ENCODE measurements around the gene FRS2. TPM values are rescaled to one million over a fixed set of nuclear protein-coding genes. Genes with fewer than 3 reads are reported as not detected.

FRS2 gene
- total RNA-seq, 2 donors from 2014 or later, result 4.9 to 14.3 TPM

DNA sequence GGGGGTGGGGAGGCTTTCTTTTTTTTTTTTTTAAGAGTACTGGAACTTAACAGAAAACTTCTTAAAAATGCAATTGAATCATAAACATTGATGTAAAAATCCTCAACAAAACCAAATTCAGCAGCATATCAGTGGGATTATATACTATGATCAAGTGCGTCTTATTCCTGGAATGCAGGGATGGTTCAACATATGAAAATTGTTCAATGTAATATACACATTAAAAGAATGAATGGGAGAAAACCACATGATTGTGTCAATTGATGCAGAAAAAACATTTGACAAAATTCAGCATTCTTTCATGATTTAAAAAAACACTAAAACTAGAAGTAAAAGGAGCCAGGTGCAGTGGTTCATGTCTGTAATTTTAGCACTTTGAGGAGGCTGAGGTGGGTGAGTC is 73.9 kb downstream of the FRS2 start:
- H3K36me3 ChIP-seq (replicated peaks in 1 of 2; ENCODE audit: insufficient read depth in 1 of 2, low read depth in 2 of 2), result no peaks in the 10 kb centered on the region
- intact Hi-C loops (cut with DNase I), result no loop called here
- H3K4me3 ChIP-seq, result no peak overlapping the region
- no peaks in the 10 kb centered on the region for H3K4me1 ChIP-seq
- WGBS, 2 donors, result 93 to 96% methylated on average over 1 of the region's 1 CpG
- no peak for ATAC-seq
- TF ChIP-seq POLR2A (IDR thresholded peaks at IDR 0.05), result no peak
- TF ChIP-seq, protein P1, sequence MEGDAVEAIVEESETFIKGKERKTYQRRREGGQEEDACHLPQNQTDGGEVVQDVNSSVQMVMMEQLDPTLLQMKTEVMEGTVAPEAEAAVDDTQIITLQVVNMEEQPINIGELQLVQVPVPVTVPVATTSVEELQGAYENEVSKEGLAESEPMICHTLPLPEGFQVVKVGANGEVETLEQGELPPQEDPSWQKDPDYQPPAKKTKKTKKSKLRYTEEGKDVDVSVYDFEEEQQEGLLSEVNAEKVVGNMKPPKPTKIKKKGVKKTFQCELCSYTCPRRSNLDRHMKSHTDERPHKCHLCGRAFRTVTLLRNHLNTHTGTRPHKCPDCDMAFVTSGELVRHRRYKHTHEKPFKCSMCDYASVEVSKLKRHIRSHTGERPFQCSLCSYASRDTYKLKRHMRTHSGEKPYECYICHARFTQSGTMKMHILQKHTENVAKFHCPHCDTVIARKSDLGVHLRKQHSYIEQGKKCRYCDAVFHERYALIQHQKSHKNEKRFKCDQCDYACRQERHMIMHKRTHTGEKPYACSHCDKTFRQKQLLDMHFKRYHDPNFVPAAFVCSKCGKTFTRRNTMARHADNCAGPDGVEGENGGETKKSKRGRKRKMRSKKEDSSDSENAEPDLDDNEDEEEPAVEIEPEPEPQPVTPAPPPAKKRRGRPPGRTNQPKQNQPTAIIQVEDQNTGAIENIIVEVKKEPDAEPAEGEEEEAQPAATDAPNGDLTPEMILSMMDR (IDR thresholded peaks at IDR 0.05), result no peak
- H3K9me3 ChIP-seq, result no peaks in the 10 kb centered on the region
- H3K27ac ChIP-seq, result no peak overlapping the region
- no peaks in the 10 kb centered on the region for H3K27me3 ChIP-seq
- no peak for DNase-seq

DNA sequence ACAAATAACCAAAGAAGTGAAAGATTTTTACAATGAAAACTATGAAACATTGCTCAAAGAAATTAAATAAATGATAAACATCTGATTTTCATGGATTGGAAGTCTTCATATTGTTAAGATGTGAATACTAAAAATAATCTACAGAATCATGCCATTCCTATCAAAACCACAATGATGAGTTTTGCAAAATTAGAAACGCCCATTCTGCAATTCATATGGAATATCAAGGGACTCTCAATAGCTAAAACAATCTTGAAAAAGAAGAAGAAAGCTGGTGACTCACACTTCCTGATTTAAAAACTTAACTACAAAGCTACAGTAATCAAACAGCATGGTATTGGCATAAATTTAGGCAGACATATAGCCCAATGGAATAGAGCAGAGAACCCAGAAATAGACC is 74.9 kb downstream of the FRS2 start:
- intact Hi-C loops (cut with DNase I), result no loop called here
- H3K9me3 ChIP-seq, result no peaks in the 10 kb centered on the region
- no peak overlapping the region for H3K4me3 ChIP-seq
- H3K4me1 ChIP-seq, result no peaks in the 10 kb centered on the region
- no peaks in the 10 kb centered on the region for H3K36me3 ChIP-seq (replicated peaks in 1 of 2; ENCODE audit: insufficient read depth in 1 of 2, low read depth in 2 of 2)
- no peak for DNase-seq
- 75 to 89% methylated on average over 1 of the region's 1 CpG for WGBS, 2 donors
- no peaks in the 10 kb centered on the region for H3K27me3 ChIP-seq
- TF ChIP-seq POLR2A (IDR thresholded peaks at IDR 0.05), result no peak
- TF ChIP-seq, protein P1 (IDR thresholded peaks at IDR 0.05), result no peak
- H3K27ac ChIP-seq, result no peak overlapping the region
- no peak for ATAC-seq

DNA sequence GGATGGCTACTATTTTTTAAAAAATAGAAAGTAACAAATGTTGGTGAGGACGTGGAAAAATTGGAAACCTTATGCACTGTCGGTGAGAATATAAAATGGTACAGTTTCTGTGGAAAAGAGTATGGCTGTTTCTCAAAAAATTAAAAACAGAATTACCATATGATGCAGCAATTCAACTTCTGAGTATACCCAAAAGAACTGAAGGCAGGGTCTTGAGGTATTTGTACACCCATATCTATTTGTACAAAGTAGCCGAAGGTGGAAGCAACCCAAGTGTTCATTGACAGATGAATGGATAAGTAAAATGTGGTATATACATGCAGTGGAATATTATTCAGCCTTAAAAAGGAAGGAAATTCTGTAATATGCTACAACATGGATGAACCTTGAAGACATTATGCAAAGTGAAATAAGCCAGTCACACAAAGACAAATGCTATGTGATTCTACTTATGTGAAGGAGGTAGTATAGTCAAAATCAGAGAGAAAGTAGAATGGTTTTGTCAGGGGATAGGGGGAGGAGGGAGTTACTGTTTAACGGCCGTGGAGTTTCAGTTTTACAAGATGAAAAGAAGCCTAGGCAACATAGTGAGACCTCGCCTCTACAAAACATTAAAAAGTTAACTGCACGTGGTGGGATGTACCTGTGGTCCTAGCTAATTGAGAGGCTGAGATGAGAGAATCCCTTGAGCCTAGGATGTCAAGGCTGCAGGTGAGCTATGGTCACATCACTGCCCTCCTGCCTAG is 76.7 kb downstream of the FRS2 start:
- no peaks in the 10 kb centered on the region for H3K27me3 ChIP-seq
- no peak overlapping the region for H3K4me3 ChIP-seq
- DNase-seq, result no peak
- H3K9me3 ChIP-seq, result no peaks in the 10 kb centered on the region
- H3K27ac ChIP-seq, result no peak overlapping the region
- 89 to 94% methylated on average over 7 of the region's 7 CpGs for WGBS, 2 donors
- H3K36me3 ChIP-seq (replicated peaks in 1 of 2; ENCODE audit: insufficient read depth in 1 of 2, low read depth in 2 of 2), result no peaks in the 10 kb centered on the region
- TF ChIP-seq, protein P1 (IDR thresholded peaks at IDR 0.05), result no peak
- no peak for TF ChIP-seq POLR2A (IDR thresholded peaks at IDR 0.05)
- ATAC-seq, result no peak
- no peaks in the 10 kb centered on the region for H3K4me1 ChIP-seq
- intact Hi-C loops (cut with DNase I), result no loop called here

DNA sequence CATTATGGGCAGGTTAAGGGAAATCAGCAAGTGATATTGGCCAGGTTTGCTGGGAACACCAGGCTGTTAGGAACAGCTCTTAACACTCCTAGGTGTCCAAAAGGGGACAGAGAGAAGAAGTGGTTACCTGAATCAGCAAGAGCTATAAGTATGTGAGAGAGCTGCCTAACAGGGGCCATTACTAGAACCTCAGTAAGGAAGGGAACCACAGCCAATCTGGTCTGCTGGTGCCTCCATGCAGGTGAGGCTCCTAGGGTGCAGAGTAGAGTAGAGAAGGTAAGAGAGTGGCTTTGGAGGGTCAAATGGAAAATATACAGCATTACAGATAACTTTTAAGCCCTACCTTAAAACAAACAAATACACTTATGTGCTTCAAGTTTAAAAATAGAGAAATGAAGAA is 78.5 kb downstream of the FRS2 start:
- TF ChIP-seq, protein P1 (IDR thresholded peaks at IDR 0.05), result no peak
- no peak for TF ChIP-seq POLR2A (IDR thresholded peaks at IDR 0.05)
- ATAC-seq, result no peak
- Histone ChIP-seq H3K27ac (no peak overlapping the region), H3K9me3 (no peaks in the 10 kb centered on the region), H3K27me3 (no peaks in the 10 kb centered on the region), H3K36me3 (replicated peaks in 1 of 2; ENCODE audit: insufficient read depth in 1 of 2, low read depth in 2 of 2) (no peaks in the 10 kb centered on the region), H3K4me3 (no peak overlapping the region), H3K4me1 (peaks cover 3% of the 10 kb centered on the region)
- no peak for DNase-seq
- intact Hi-C loops (cut with DNase I), result no loop called here
